ENCODE results near the gene P4HA2. TPM values are rescaled to one million over a fixed set of nuclear protein-coding genes. Genes with fewer than 3 reads are reported as not detected.

P4HA2 gene
- total and polyA plus RNA-seq, 8 donors, result 9.0 to 109 (median 26.5) TPM

DNA sequence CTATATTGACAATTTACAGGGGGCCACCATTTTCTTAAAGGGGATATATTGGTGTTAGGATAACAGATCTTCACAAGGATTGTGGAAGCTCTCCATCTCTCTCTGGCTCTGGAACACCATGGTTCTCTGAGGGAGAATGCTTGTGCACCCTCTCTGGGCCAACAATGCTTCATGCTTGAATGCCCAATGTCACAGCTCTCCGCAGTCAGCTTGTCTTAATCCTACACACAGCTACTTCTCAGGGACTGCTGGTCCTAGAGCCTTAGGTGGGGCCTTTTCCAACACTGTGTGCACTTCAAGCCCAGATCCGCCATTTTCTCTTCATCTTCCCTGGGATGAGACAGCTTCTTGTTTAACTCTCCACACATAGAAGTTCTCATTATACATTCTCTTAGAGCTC lies 22.9 kb upstream of the P4HA2 start:
- no peaks in the 10 kb centered on the region for H3K36me3 ChIP-seq
- intact Hi-C loops (cut with DNase I; ENCODE audit: low total_unique reads), result no loop called here
- 95 to 100% (median 99%) methylated on average over 2 of the region's 2 CpGs for WGBS, 5 donors
- no peak for DNase-seq
- TF ChIP-seq EP300 (IDR thresholded peaks at IDR 0.05), result no peak
- H3K4me1 ChIP-seq, result peaks cover 0 to 15% (median 11%) of the 10 kb centered on the region in 4 donors
- no peak overlapping the region for H3K27ac ChIP-seq
- no peak overlapping the region for H3K4me3 ChIP-seq
- H3K9me3 ChIP-seq, result peaks cover 0 to 22% (median 0%) of the 10 kb centered on the region in 4 donors
- H3K27me3 ChIP-seq, result no peaks in the 10 kb centered on the region

DNA sequence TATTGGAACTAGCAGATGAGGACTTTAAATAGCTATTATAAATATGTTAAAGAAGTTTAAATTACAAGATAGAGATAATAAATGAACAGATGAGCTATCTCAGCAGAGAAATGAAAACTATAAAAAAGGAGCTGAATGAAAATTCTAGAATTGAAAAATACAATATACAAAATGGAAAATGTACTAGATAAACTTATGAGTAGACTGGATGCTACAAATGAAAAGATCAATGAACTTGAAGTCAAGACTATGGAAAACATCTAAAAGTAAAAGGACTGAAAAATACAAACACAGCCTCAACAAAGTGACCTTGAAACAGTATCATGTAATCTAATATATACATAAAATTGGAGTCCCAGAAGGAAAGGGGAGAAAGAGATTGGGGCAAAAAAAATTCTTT lies 19.2 kb upstream of the P4HA2 start:
- TF ChIP-seq EP300 (IDR thresholded peaks at IDR 0.05) (no peak), POLR2A (IDR thresholded peaks at IDR 0.05) (no peak), POLR2AphosphoS5 (IDR thresholded peaks at IDR 0.05) (no peak)
- TF ChIP-seq, protein P1, sequence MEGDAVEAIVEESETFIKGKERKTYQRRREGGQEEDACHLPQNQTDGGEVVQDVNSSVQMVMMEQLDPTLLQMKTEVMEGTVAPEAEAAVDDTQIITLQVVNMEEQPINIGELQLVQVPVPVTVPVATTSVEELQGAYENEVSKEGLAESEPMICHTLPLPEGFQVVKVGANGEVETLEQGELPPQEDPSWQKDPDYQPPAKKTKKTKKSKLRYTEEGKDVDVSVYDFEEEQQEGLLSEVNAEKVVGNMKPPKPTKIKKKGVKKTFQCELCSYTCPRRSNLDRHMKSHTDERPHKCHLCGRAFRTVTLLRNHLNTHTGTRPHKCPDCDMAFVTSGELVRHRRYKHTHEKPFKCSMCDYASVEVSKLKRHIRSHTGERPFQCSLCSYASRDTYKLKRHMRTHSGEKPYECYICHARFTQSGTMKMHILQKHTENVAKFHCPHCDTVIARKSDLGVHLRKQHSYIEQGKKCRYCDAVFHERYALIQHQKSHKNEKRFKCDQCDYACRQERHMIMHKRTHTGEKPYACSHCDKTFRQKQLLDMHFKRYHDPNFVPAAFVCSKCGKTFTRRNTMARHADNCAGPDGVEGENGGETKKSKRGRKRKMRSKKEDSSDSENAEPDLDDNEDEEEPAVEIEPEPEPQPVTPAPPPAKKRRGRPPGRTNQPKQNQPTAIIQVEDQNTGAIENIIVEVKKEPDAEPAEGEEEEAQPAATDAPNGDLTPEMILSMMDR (IDR thresholded peaks at IDR 0.05), result no peak
- Histone ChIP-seq H3K9me3 (peaks cover 0 to 33% (median 6%) of the 10 kb centered on the region in 4 donors), H3K27me3 (no peaks in the 10 kb centered on the region), H3K4me3 (no peak overlapping the region), H3K27ac (no peak overlapping the region), H3K4me1 (no peaks in the 10 kb centered on the region), H3K36me3 (no peaks in the 10 kb centered on the region)
- DNase-seq, result no peak
- intact Hi-C loops (cut with DNase I; ENCODE audit: low total_unique reads), result no loop called here

DNA sequence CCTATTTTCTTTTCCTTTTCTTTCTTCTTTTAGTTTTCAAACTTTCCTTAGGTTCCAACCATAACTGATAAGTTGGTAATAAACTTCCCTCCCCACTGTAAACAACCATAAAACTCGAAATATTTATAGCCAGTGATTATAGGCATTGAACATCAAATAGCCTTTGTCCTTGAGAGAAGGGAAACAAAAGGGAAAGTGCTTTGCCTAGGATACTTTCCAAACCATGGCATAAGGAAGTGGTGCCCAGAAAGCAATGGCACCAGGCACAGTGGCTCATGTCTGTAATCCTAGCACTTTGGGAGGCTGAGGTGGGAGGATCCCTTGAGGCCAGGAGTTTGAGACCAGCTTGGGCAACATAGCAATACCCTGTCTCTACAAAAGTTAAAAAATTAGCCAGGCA lies 17.9 kb upstream of the P4HA2 start:
- no peaks in the 10 kb centered on the region for H3K36me3 ChIP-seq
- H3K4me1 ChIP-seq, result no peaks in the 10 kb centered on the region
- intact Hi-C loops (cut with DNase I; ENCODE audit: low total_unique reads), result no loop called here
- no peak overlapping the region for H3K27ac ChIP-seq
- no peak overlapping the region for H3K4me3 ChIP-seq
- 7 to 54% (median 30%) methylated on average over 1 of the region's 1 CpG for WGBS, 5 donors
- peaks cover 0 to 33% (median 6%) of the 10 kb centered on the region in 4 donors for H3K9me3 ChIP-seq
- DNase-seq, result no peak
- TF ChIP-seq, protein P1 (IDR thresholded peaks at IDR 0.05), result no peak
- TF ChIP-seq POLR2AphosphoS5 (IDR thresholded peaks at IDR 0.05), result no peak
- TF ChIP-seq EP300 (IDR thresholded peaks at IDR 0.05), result no peak
- no peak for TF ChIP-seq POLR2A (IDR thresholded peaks at IDR 0.05)
- H3K27me3 ChIP-seq, result no peaks in the 10 kb centered on the region

DNA sequence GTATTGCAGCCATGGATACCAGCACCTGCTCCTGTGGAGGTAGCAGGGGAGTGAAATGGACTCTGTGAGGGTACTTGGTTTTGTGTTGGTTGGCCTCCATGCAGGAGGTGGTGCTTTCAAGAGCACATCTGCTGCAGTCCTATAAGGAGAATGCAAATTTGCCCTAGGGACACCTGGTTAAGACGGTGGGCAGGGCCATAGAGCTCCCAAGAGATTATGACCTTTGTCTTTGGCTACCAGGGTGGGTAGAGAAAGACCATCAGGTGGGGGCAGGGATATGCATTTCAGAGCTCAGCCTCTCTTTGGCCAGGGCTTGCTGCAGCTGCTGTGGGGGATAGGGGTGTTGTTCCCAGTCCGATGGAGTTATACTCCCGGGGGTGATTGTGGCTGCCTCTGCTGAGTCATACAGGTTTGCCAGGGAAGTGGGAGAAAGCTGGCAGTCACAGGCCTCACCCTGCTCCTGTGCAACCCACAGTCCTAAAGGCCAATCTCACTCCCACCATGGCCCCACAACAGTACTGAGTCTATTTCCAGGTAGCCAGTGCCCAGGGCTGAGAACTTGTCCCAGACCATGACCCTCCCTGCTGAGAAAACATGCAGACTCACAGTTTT lies 15.8 kb upstream of the P4HA2 start:
- intact Hi-C loops (cut with DNase I; ENCODE audit: low total_unique reads), result no loop called here
- Histone ChIP-seq H3K27me3 (no peaks in the 10 kb centered on the region), H3K4me3 (no peak overlapping the region), H3K4me1 (no peaks in the 10 kb centered on the region), H3K27ac (no peak overlapping the region), H3K9me3 (peaks cover 0 to 33% (median 6%) of the 10 kb centered on the region in 4 donors), H3K36me3 (no peaks in the 10 kb centered on the region)
- WGBS, 5 donors, result 86 to 100% (median 89%) methylated on average over 3 of the region's 3 CpGs
- TF ChIP-seq, protein P1 (IDR thresholded peaks at IDR 0.05), result no peak
- TF ChIP-seq POLR2A (IDR thresholded peaks at IDR 0.05) (no peak), POLR2AphosphoS5 (IDR thresholded peaks at IDR 0.05) (no peak)
- no peak for DNase-seq

DNA sequence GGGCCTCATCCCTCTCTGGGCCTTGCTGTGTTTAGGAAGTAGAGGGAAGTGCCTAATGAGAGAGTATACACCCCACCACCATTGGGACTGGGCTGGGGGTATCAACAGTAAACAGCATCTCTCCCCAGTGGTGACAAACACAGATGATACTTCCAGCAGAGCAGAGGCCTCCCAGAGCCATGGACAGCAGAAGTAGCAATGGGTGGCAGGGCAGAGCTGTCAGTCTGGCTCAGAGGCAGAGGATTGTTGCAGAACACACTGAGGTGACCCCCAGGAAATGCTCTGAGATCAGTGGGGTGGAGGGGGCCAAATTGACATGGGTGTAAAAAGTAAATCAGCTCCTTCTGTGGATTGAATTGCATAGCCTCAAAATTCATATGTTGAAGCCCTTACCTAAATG lies 12.1 kb upstream of the P4HA2 start:
- H3K9me3 ChIP-seq, result peaks cover 0 to 11% (median 5%) of the 10 kb centered on the region in 4 donors
- H3K4me1 ChIP-seq, result no peaks in the 10 kb centered on the region
- no peak overlapping the region for H3K4me3 ChIP-seq
- H3K36me3 ChIP-seq, result no peaks in the 10 kb centered on the region
- no peak for DNase-seq
- H3K27ac ChIP-seq, result no peak overlapping the region
- intact Hi-C loops (cut with DNase I; ENCODE audit: low total_unique reads), result no loop called here
- TF ChIP-seq POLR2AphosphoS5 (IDR thresholded peaks at IDR 0.05), result no peak
- H3K27me3 ChIP-seq, result no peaks in the 10 kb centered on the region

Measured in stomach (tissue), 9 donors.